Activated CD4-positive, alpha-beta T cell treated with anti-CD3 and anti-CD28 coated beads, Interleukin-2, amount 10 ng/mL, durations not matched to agents 7 days and 5 days (primary cell): ENCODE results near the gene DDI2. TPM values are rescaled to one million over a fixed set of nuclear protein-coding genes. Genes with fewer than 3 reads are reported as not detected.
A peak's percentile ranks its signal among the peaks of the same experiment; 100 is the strongest.
"Not testable (repeated sequence)": the region's sequence is repeated elsewhere in the genome, so short reads cannot be mapped to it uniquely, and the experiment has no call there.

Source experiments
- CTCF ChIA-PET: fragments of 350-600 bp; sonication (Branson Sonifier 250); formaldehyde crosslinking; loops from one replicate; lab custom pipeline; 2021; ENCODE audit warnings: antibody characterized with exemption; lab: Charles Lee
- POLR2A ChIA-PET: fragments of 350-600 bp; sonication (Branson Sonifier 250); formaldehyde crosslinking; loops from one replicate; lab custom pipeline; 2021; ENCODE audit warnings: antibody characterized with exemption; lab: Charles Lee
- DNase-seq: peaks from one replicate; pipeline ENCODE4 v3.0.0-alpha.2; 2020
- H3K27ac Mint-ChIP-seq: one replicate; pipeline ENCODE4 v1.8.0; 2021; ENCODE audit warnings: mild to moderate bottlenecking, moderate library complexity, mixed read lengths
- H3K27me3 Mint-ChIP-seq: one replicate; pipeline ENCODE4 v1.8.0; 2021; ENCODE audit warnings: mixed read lengths
- H3K36me3 Mint-ChIP-seq: one replicate; pipeline ENCODE4 v1.8.0; 2021; ENCODE audit warnings: low read depth, mixed read lengths
- H3K4me1 Mint-ChIP-seq: one replicate; pipeline ENCODE4 v1.8.0; 2021; ENCODE audit warnings: mixed read lengths
- H3K4me3 Mint-ChIP-seq: one replicate; pipeline ENCODE4 v1.8.0; 2021; ENCODE audit warnings: mild to moderate bottlenecking, moderate library complexity, mixed read lengths
- H3K9me3 Mint-ChIP-seq: one replicate; pipeline ENCODE4 v1.8.0; 2021; ENCODE audit warnings: mixed read lengths
- total RNA-seq, 2 experiments: library from RNA; stranded (reverse); gene quantifications; one replicate each; pipeline ENCODE4 v1.2.3, GENCODE V29; 2021

The DDI2 gene
- total RNA-seq, 2 experiments from 2014 or later = 31.0 to 33.5 TPM

DNA sequence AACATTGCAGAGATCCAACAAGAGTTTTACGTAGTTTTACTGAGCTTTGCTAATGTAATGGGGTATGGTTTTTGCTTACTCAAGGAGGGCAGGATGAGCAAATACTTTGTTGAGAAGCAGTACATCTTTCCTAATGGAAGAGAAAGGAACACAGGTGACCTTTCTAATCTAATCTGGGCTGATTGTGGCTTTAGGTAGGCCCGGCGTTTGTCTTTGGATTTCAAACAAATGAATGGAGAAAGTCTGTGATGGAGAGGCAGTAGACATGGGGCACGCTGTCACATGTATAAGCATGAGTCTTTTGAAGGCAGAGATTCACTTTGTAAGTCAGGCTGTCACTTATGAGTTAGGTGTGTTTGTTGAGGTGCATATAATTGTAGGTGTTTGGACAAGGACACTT, 68.6 kb downstream of the DDI2 start:
- H3K27ac Mint-ChIP-seq = peak overlapping the region; percentile 91
- ChIA-PET POLR2A (no interaction called here), CTCF (interaction anchor here (0.6 to 2.0 kb wide), 4 partner anchors 11 to 228 kb away, joined by 3 to 7 read pairs (median 4); no protein-coding TSS in a partner anchor)
- H3K27me3 Mint-ChIP-seq = no peaks in the 10 kb centered on the region
- no peaks in the 10 kb centered on the region for H3K9me3 Mint-ChIP-seq
- H3K4me3 Mint-ChIP-seq = peak overlapping the region; percentile 85
- DNase-seq = no peak
- H3K4me1 Mint-ChIP-seq = peaks cover 47% of the 10 kb centered on the region
- peaks cover 14% of the 10 kb centered on the region for H3K36me3 Mint-ChIP-seq

DNA sequence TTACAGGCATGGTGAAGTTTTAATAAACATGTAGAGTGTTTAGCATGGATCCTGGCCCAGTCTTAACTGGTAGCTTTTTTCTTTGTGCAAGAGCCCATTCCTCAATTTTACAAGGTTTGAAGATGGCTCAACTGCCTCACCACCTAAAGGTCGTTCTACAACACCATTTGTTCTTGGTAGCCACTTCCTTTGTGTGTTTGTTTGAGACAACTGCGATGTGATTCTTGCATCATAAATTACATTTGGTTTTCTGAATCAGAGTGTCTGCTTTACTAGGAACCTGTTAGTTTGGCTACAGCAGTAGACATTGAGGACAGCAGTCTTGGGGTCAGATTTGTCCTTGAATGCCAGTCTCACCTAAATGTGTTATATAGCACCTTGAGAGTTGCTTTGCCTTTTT, 70.2 kb downstream of the DDI2 start:
- CTCF ChIA-PET = interaction anchor here (0.7 kb wide), 2 partner anchors 45 to 53 kb away, joined by 4 to 5 read pairs; no protein-coding TSS in a partner anchor
- POLR2A ChIA-PET = no interaction called here
- Mint-ChIP-seq H3K4me1 (peaks cover 40% of the 10 kb centered on the region), H3K4me3 (no peak overlapping the region), H3K27me3 (no peaks in the 10 kb centered on the region), H3K27ac (peak overlapping the region; percentile 6), H3K9me3 (no peaks in the 10 kb centered on the region), H3K36me3 (peaks cover 14% of the 10 kb centered on the region)
- no peak for DNase-seq

DNA sequence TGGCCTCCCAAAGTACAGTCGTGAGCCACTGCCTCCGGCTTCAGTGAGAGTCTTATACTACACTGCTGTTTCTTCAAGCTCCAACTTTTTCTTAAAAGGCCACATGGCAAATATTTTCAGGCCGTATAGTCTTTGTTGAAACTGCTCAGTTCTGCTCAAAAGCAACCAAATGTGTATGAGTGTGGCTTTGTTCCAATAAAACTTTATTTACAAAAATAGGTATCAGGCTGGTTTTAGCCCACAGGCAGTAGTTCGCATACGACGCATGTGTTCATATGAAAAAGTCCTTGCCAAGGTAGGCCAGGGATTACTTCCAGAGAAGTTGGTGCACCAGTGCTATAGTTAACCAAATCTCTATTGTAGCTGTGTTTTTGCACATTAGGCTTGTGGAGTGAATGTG, 73.1 kb downstream of the DDI2 start:
- no peak for DNase-seq
- H3K4me3 Mint-ChIP-seq = no peak overlapping the region
- POLR2A ChIA-PET = no interaction called here
- no peaks in the 10 kb centered on the region for H3K9me3 Mint-ChIP-seq
- peaks cover 39% of the 10 kb centered on the region for H3K4me1 Mint-ChIP-seq
- H3K36me3 Mint-ChIP-seq = peaks cover 23% of the 10 kb centered on the region
- H3K27me3 Mint-ChIP-seq = no peaks in the 10 kb centered on the region
- H3K27ac Mint-ChIP-seq = no peak overlapping the region
- CTCF ChIA-PET = interaction anchor here (0.6 to 1.6 kb wide), 2 partner anchors 13 to 82 kb away, joined by 3 to 4 read pairs; no protein-coding TSS in a partner anchor

DNA sequence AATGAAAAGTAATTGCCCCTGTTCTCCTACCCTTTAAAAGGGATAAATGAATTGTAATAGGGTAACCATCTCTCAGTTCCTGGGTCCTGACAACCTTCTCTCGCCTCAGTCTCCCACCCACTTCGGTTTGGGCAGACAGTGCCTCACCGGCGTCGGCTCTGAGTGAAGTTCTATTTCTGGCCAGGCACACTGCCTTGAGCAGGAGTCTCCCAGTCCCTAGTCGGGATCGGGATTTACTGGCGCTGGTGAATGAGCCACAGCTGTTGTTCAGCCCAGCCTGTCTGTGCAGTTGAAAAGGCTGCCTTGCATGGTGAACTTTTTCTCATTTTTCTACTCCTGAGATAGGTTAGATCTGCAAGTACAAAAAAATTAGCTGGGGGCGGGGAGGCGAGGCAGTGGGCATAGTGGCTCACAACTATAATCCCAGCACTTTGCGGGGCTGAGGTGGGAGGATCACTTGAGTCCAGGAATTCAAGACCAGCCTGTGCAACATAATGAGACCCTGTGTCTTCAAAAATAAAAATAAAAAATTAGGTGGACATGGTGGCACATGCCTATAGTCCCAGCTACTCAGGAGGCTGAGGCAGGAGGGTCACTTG, 74.3 kb downstream of the DDI2 start:
- ChIA-PET CTCF (interaction anchor here (0.6 to 1.6 kb wide), 3 partner anchors 12 to 388 kb away, joined by 3 to 4 read pairs (median 3); no protein-coding TSS in a partner anchor), POLR2A (no interaction called here)
- Mint-ChIP-seq H3K36me3 (peaks cover 24% of the 10 kb centered on the region), H3K4me1 (peaks cover 32% of the 10 kb centered on the region), H3K4me3 (no peak overlapping the region), H3K9me3 (no peaks in the 10 kb centered on the region), H3K27me3 (no peaks in the 10 kb centered on the region), H3K27ac (no peak overlapping the region)
- no peak for DNase-seq

DNA sequence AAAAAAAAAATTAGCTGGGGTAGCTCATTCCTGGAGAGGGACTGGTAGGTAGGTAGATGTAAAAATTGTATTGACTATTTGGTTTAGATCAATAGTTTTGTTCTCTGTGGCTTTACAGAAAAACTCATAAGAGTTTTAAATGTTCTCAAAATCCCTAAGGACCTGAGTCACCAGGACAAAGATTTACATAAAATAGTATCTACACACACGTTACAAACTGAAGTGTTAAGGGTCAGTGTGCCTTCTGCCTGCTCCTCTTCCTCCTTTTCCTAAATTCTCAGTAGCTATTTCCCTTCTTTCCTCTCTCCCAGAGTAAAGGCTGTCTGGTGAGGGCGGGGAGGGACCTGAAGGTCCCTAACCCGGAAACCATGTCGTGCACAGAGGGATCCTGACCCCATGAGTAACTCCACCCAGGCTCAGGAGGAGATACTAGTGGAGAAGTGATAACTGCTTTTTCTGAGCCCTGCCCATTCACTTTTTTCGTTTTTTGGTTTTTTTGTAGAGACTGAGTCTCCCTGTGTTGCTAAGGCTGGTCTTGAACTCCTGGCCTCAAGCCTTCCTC, 74.9 kb downstream of the DDI2 start:
- no peaks in the 10 kb centered on the region for H3K27me3 Mint-ChIP-seq
- H3K27ac Mint-ChIP-seq = peak overlapping the region; percentile 56
- H3K4me1 Mint-ChIP-seq = peaks cover 34% of the 10 kb centered on the region
- CTCF ChIA-PET = interaction anchor here (0.6 to 1.6 kb wide), 3 partner anchors 12 to 387 kb away, joined by 3 to 4 read pairs (median 3); no protein-coding TSS in a partner anchor
- peaks cover 27% of the 10 kb centered on the region for H3K36me3 Mint-ChIP-seq
- DNase-seq = no peak
- POLR2A ChIA-PET = no interaction called here
- H3K4me3 Mint-ChIP-seq = no peak overlapping the region
- H3K9me3 Mint-ChIP-seq = no peaks in the 10 kb centered on the region

DNA sequence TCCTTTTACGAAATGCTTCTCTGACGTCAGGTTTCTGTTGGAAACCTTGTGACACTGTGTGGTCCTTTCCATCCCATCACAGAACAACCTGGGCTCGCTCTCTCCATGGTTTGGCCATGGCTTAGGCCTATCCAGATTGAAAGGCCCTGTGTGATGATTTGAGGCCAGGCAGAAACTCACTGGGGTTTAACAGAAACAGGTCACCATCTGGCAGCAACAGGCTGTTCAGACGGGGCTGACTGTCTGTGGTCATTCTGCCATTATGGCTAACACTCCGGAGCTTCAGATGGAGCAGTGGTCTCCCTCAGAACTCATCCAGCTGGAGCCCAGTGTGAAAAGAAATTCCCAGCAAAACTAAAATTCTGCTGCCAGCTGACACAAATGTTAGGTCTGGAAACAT, 76.1 kb downstream of the DDI2 start:
- Mint-ChIP-seq H3K4me3 (no peak overlapping the region), H3K36me3 (peaks cover 21% of the 10 kb centered on the region), H3K27ac (no peak overlapping the region), H3K9me3 (no peaks in the 10 kb centered on the region), H3K4me1 (peaks cover 33% of the 10 kb centered on the region), H3K27me3 (no peaks in the 10 kb centered on the region)
- ChIA-PET CTCF (interaction anchor here (0.8 kb wide), 2 partner anchors 9 to 366 kb away, joined by 3 to 5 read pairs; no protein-coding TSS in a partner anchor), POLR2A (no interaction called here)
- DNase-seq = no peak

DNA sequence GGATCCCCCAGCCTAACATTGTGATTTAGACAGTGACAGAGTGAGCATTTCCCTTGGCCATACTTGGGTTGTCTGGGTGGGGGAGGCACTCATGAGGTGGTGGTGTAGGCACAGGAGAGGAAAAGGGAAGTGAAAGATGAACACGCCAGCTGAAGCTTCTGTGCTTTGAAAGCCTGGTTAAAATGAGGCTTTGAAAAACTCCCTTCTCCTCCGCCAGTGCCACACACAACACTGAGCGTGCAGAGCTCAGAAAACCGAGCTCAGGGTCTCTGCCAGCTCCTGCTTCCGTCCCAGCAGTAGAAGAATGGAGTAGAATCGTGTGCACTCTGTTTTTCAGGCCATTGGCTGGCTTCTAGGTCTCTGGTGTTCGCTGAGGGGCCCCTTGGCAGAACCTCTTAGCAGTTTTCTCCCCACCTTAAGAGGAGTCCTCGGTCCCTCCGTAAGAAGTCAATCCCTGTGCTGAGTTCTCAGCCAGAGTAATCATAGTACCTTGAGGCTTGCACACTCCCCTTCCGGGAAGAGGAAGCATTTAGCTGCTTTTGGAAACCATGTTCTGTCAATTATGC, 79.8 kb downstream of the DDI2 start:
- peak overlapping the region; percentile 97 for H3K27ac Mint-ChIP-seq
- peaks cover 20% of the 10 kb centered on the region for H3K36me3 Mint-ChIP-seq
- H3K9me3 Mint-ChIP-seq = no peaks in the 10 kb centered on the region
- peak; percentile 67 for DNase-seq
- CTCF ChIA-PET = interaction anchor here (0.6 to 2.0 kb wide), 7 partner anchors 12 to 611 kb away, joined by 3 to 7 read pairs (median 5); no protein-coding TSS in a partner anchor
- H3K27me3 Mint-ChIP-seq = no peaks in the 10 kb centered on the region
- peaks cover 35% of the 10 kb centered on the region for H3K4me1 Mint-ChIP-seq
- POLR2A ChIA-PET = interaction anchor here (0.8 to 2.0 kb wide), 2 partner anchors 12 to 18 kb away, joined by 5 to 9 read pairs; partner anchors contain the start of gene PLEKHM2
- H3K4me3 Mint-ChIP-seq = peak overlapping the region; percentile 72

DNA sequence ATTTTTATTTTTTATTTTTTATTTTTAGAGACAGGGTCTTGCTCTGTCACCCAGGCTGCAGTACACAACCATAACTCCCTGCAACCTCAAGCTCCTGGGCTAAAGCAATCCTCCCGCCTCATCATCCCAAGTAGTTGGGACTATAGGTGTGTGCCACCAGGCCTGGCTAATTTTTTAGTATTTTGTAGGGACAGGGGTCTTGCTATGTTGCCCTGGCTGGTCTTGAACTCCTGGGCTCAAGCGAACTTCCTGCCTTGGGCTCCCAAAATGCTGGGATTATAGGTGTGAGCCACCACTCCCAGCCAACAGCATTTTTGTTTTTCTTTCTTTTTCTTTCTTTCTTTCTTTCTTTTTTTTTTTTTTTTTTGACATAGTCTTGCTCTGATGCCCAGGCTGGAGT, 80.9 kb downstream of the DDI2 start:
- peak overlapping the region; percentile 72 for H3K27ac Mint-ChIP-seq
- H3K27me3 Mint-ChIP-seq = no peaks in the 10 kb centered on the region
- no peak for DNase-seq
- H3K4me3 Mint-ChIP-seq = peak overlapping the region; percentile 27
- POLR2A ChIA-PET = interaction anchor here (2.0 kb wide), 1 partner anchor 13 kb away, joined by 9 read pairs; the partner anchor contains the start of gene PLEKHM2
- CTCF ChIA-PET = interaction anchor here (1.5 kb wide), 1 partner anchor 33 kb away, joined by 5 read pairs; no protein-coding TSS in a partner anchor
- H3K9me3 Mint-ChIP-seq = no peaks in the 10 kb centered on the region
- H3K4me1 Mint-ChIP-seq = peaks cover 35% of the 10 kb centered on the region
- peaks cover 20% of the 10 kb centered on the region for H3K36me3 Mint-ChIP-seq

DNA sequence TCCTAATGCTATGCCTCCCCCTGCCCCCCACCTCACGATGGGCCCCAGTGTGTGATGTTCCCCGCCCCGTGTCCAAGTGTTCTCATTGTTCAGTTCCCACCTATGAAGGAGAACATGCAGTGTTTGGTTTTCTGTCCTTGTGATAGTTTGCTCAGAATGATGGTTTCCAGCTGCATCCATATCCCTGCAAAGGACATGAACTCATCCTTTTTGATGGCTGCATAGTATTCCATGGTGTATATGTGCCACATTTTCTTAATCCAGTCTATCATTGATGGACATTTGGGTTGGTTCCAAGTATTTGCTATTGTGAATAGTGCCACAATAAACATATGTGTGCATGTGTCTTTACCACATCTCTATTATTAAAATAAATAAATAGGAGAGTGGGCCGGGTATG, 82.1 kb downstream of the DDI2 start:
- H3K27ac Mint-ChIP-seq, CTCF ChIA-PET, H3K4me3 Mint-ChIP-seq, POLR2A ChIA-PET, H3K27me3 Mint-ChIP-seq, H3K9me3 Mint-ChIP-seq, DNase-seq: not testable (repeated sequence)
- H3K36me3 Mint-ChIP-seq = peaks cover 19% of the 10 kb centered on the region
- H3K4me1 Mint-ChIP-seq = peaks cover 34% of the 10 kb centered on the region

DNA sequence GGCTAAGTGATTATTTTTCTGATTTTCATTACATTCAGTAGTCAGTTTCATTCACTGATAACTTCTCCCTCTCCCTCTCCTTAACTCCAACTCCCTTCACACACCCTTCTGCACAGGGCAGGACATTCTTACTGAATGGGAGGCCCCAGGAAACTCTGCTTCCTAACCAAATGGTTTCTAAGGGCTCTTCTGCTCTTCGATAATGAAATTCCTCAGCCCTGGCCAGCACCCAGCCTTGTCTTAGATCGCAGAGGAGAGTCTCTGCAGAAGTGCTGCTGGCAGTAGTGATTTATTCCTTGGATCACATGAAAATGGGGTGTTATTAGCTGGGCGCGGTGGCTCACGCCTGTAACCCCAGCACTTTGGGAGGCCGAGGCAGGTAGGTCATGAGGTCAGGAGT, 83.2 kb downstream of the DDI2 start:
- DNase-seq = no peak
- Mint-ChIP-seq H3K9me3 (no peaks in the 10 kb centered on the region), H3K27me3 (no peaks in the 10 kb centered on the region), H3K4me3 (no peak overlapping the region), H3K36me3 (peaks cover 13% of the 10 kb centered on the region), H3K27ac (peak overlapping the region; percentile 33), H3K4me1 (peaks cover 27% of the 10 kb centered on the region)
- ChIA-PET CTCF (interaction anchor here (0.7 to 1.6 kb wide), 2 partner anchors 17 to 62 kb away, joined by 4 to 6 read pairs; no protein-coding TSS in a partner anchor), POLR2A (no interaction called here)

DNA sequence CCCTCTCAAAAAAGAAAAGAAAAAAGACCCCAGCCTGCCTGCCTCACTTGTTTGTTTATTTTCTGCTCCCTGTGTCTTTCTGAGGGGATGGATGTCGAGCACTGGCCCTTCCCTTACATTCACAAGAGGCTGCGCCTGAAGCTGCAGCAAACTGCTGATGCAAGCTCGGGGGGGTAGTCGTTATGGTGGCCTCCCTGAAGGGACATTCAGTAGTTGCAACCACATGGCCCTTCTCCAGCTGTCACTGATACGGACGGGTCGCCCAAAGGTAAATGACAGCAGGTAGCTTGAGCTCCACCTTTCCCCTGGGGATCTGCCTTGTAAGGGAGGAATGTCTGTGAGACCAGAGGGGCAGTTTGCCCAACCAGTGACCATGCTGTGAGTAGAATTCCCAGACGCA, 84.5 kb downstream of the DDI2 start:
- Mint-ChIP-seq H3K27ac (no peak overlapping the region), H3K27me3 (no peaks in the 10 kb centered on the region), H3K36me3 (peaks cover 13% of the 10 kb centered on the region), H3K4me1 (peaks cover 23% of the 10 kb centered on the region), H3K4me3 (no peak overlapping the region), H3K9me3 (no peaks in the 10 kb centered on the region)
- ChIA-PET CTCF (interaction anchor here (0.7 to 1.6 kb wide), 2 partner anchors 16 to 148 kb away, joined by 3 to 4 read pairs; no protein-coding TSS in a partner anchor), POLR2A (interaction anchor here (0.6 kb wide), 1 partner anchor 26 kb away, joined by 3 read pairs; no protein-coding TSS in a partner anchor)
- no peak for DNase-seq

DNA sequence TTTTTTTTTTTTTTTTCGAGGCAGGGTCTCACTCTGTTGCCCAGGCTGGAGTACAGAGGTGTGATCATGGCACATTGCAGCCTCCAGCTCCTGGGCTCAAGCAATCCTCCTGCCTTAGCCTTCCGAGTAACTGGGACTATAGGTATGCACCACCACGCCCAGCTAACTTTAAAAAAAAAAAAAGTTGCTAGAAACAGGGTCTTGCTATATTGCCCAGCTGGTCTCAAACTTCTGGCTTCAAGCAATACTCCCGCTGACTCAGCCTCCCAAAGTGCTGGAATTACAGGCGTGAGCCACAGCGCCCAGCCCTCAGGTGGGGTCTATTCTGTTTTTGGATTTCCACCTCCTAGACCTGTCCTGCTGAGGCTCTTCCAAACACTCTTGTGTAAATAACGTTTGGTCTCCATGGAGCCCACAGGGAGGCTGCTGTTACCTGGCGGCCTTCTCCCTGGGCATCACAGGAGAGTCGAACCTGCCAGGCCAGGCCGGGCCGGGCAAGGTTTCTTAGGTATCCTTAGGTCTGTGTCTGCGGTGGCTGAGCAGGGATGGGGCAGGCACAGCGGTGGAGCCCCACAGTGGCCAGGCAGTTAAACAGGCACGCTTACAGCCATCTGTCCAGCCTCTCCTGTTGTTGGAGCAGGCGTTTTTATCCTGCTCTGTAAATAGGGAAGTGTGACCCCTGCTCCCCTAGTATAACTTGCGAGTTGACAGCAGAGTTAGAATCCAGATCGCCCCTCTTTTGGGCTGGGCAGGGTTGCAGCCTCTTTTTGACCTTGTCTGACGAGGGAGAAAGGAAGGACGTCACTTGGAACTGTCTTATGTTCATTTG, 85.7 kb downstream of the DDI2 start:
- Mint-ChIP-seq H3K4me1 (peaks cover 14% of the 10 kb centered on the region), H3K27me3 (no peaks in the 10 kb centered on the region), H3K36me3 (peaks cover 13% of the 10 kb centered on the region), H3K9me3 (no peaks in the 10 kb centered on the region), H3K27ac (no peak overlapping the region), H3K4me3 (no peak overlapping the region)
- CTCF ChIA-PET = interaction anchor here (0.6 to 1.2 kb wide), 3 partner anchors 9 to 119 kb away, joined by 3 to 4 read pairs (median 3); no protein-coding TSS in a partner anchor
- no peak for DNase-seq
- POLR2A ChIA-PET = no interaction called here
